ENCODE data around the gene FOXF1.
A peak's percentile ranks its signal among the peaks of the same experiment; 100 is the strongest.

FOXF1 gene

GRCh38 chr16:86505899-86506864 is 4.1 kb upstream of the FOXF1 start:
- ChIA-PET POLR2A (no interaction called here), CTCF (no interaction called here)
- no peak for TF ChIP-seq CTCF (IDR thresholded peaks at IDR 0.05; ENCODE audit: control extremely low read depth, extremely low read depth, low read depth, missing control alignments)

GRCh38 chr16:86507173-86508027 is 2.9 kb upstream of the FOXF1 start:
- CTCF ChIA-PET = no interaction called here
- no peak for TF ChIP-seq CTCF (IDR thresholded peaks at IDR 0.05; ENCODE audit: control extremely low read depth, extremely low read depth, low read depth, missing control alignments)
- POLR2A ChIA-PET = no interaction called here
- no peak for DNase-seq (ENCODE audit: extremely low spot score)

More at GRCh38 chr16:86505899-86506864, 4.1 kb upstream of the FOXF1 start:
- no peak for DNase-seq (ENCODE audit: extremely low spot score)

- ChIA-PET POLR2A (no interaction called here), CTCF (interaction anchor here (1.3 kb wide), 1 partner anchor 10 kb away, joined by 4 read pairs; no protein-coding TSS in a partner anchor)
- no peak for TF ChIP-seq CTCF (IDR thresholded peaks at IDR 0.05; ENCODE audit: control extremely low read depth, extremely low read depth, low read depth, missing control alignments)
- no peak for DNase-seq (ENCODE audit: extremely low spot score)
These were observed 2.0 kb upstream of the FOXF1 start for GRCh38 chr16:86508028-86508946.

GRCh38 chr16:86508947-86509758 is 1.2 kb upstream of the FOXF1 start:
- no peak for TF ChIP-seq CTCF (IDR thresholded peaks at IDR 0.05; ENCODE audit: control extremely low read depth, extremely low read depth, low read depth, missing control alignments)
- ChIA-PET POLR2A (no interaction called here), CTCF (interaction anchor here (1.3 to 1.4 kb wide), 2 partner anchors 9 to 16 kb away, joined by 3 to 4 read pairs; no protein-coding TSS in a partner anchor)
- peak; percentile 52 for DNase-seq (ENCODE audit: extremely low spot score)

- no peak for TF ChIP-seq CTCF (IDR thresholded peaks at IDR 0.05; ENCODE audit: control extremely low read depth, extremely low read depth, low read depth, missing control alignments)
- DNase-seq (ENCODE audit: extremely low spot score) = no peak
- POLR2A ChIA-PET = no interaction called here
- CTCF ChIA-PET = interaction anchor here (1.3 to 1.4 kb wide), 2 partner anchors 8 to 17 kb away, joined by 3 to 4 read pairs; no protein-coding TSS in a partner anchor
These were observed 415 bp upstream of the FOXF1 start for GRCh38 chr16:86509759-86510464.

Measured in GM10248 (cell line).